GM12892 (cell line): ENCODE results near the gene RAPGEF1.
"Not testable (repeated sequence)": the region's sequence is repeated elsewhere in the genome, so short reads cannot be mapped to it uniquely, and the experiment has no call there.

Experiments
- DNase-seq: peaks from one replicate; pipeline ENCODE4 v3.0.0; 2011; ENCODE audit not compliant: insufficient read length
- FAIRE-seq: peaks from 2 replicates; lab custom pipeline; 2011; peaks lifted over from hg19 to GRCh38; lab: Jason Lieb, UNC
- POLR2A ChIP-seq: IDR thresholded peaks from 2 replicates; pipeline ENCODE4 v1.6.1; 2011; ENCODE audit warnings: low read depth, low read length, control low read depth
- POLR2AphosphoS5 ChIP-seq: IDR thresholded peaks from 2 replicates; pipeline ENCODE4 v1.6.1; 2011; ENCODE audit warnings: low read depth, low read length, control low read depth
- TAF1 ChIP-seq: IDR thresholded peaks from 2 replicates; pipeline ENCODE4 v1.6.1; 2011; ENCODE audit warnings: low read depth, mild to moderate bottlenecking, control low read depth, low read length, borderline replicate concordance

Gene RAPGEF1

DNA sequence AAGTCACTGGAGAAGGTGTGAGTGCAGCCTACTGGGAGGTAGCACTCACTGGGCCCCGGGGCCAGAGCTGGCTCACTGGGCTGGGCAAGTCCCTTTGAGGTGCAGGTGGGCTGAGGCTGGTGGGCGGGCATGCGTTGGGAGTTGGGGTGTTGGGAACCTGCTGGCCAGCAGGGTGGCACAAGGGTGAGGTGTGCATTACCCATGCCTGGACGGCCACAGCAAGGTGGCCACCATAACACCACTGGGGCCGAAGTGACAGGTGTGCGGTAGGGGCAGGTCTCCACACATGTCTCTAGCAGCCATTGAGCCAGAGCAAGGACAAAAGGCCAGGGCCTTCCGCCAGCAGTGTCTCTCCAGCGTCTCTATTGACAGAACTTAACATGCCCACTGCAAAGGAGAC lies 172.0 kb downstream of the RAPGEF1 start:
- TF ChIP-seq POLR2AphosphoS5 (peak; percentile 62; the same call in 1 of the 2 replicates), TAF1 (no peak), POLR2A (peak; percentile 19; the same call in 1 of the 2 replicates)
- FAIRE-seq (no peak), DNase-seq (peak; percentile 2)

- TF ChIP-seq POLR2A (no peak), POLR2AphosphoS5 (no peak), TAF1 (no peak)
These were observed 173.7 kb downstream of the RAPGEF1 start for GRCh38 chr9:131566158-131566557.

DNA sequence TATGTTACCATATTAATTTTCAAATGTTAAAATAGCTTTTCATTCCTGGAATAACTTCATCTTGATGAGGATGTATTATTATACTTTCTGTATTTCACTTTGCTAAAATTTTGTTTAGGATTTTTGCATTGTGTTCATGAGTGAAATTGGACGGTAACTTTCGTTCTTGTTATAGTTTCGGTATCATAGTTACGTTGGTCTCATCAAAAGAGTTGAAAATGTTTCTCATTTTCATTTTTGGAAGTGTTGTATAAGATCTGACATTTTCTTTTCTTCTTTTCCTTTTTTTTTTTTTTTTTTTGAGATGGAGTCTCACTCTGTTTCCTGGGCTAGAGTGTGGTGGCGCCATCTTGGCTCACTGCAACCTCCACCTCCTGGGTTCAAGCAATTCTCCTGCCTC lies 174.5 kb downstream of the RAPGEF1 start:
- FAIRE-seq (no peak), DNase-seq (no peak)
- no peak for TF ChIP-seq POLR2AphosphoS5
- TF ChIP-seq POLR2A, result no peak
- no peak for TF ChIP-seq TAF1

More at GRCh38 chr9:131566158-131566557, 173.7 kb downstream of the RAPGEF1 start:
- DNase-seq (no peak), FAIRE-seq (no peak)

GRCh38 chr9:131562032-131562959 lies 177.6 kb downstream of the RAPGEF1 start:
- FAIRE-seq (no peak), DNase-seq (no peak)
- TF ChIP-seq POLR2AphosphoS5 (no peak), POLR2A (no peak), TAF1 (no peak)

GRCh38 chr9:131559421-131560000 lies 180.4 kb downstream of the RAPGEF1 start:
- FAIRE-seq (no peak), DNase-seq (no peak)
- TF ChIP-seq POLR2AphosphoS5 (no peak), TAF1 (no peak), POLR2A (no peak)

DNA sequence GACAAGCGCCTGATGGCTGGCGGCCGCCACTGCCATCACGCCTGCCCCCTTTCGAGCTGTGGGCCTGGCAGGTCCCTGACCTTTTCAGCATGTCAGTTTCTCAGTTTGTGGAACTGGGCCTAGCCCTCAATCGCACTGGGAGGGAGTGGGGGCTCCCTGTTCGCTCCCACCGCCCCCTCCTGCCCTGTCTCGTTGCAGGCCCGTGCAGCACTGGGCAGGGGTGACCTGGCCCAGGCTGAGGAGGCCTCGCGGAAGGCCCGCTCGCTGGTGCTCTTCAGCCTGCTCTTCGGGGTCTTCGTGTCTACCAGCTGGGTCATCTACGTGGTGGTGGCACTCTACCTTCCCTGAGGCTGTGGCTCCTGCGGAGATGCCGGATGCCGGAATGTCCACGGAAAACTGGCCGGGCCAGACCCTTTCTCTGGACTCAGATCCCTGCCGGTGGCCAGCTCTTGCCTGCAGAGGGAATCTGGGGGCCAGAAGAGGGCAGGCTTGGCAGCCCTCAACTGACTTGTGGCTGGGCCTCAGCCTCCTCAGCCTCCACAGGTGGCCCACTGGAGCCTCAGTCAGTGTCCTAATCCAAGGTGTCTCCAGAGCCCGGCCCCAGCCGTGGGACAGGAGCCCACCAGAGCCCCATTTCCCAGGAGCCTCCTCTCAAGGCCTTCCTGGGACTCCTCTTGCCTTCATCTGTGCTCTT lies 181.9 kb downstream of the RAPGEF1 start:
- FAIRE-seq, result no peak
- no peak for DNase-seq
- no peak for TF ChIP-seq POLR2A
- no peak for TF ChIP-seq POLR2AphosphoS5
- TF ChIP-seq TAF1, result no peak

DNA sequence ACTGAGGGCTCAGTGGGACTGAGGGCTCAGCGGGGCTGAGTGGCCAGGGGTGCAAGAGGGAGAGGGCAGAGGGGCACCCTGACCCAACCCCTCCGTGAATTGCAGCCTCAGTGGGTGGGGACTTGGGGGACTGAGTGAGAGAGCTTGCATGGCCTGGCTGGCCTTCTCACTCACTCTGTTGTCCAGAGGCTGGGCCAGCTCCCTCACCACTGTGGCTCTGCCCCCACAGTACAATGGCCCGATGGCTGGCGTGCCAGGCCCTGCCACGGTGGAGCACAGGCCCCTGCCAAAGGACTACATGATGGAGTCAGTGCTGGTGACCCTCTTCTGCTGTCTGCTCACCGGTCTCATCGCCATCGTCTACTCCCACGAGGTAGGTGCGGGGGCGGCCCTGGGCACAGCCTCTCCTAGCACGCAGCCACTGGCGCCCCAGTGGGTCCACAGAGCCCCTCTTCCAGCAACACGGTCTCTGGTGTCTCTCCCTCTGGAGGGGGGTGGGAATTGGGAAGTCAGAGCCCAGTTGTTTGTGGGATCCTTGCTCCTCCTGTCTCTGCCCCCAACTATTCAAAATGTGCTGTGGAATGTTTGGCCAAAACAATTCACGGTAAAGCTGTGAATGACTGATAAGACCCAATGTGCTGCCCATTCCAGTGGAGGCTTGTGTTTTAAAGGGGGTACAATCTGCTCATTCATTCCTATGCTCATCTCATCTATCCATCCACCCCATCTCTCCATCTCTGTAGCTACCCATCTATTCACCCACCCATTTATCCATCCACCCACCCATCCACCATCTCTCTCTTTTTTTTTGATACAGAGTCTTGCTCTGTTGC lies 183.8 kb downstream of the RAPGEF1 start:
- DNase-seq (no peak), FAIRE-seq (no peak)
- TF ChIP-seq POLR2AphosphoS5, result no peak
- TF ChIP-seq TAF1, result no peak
- TF ChIP-seq POLR2A, result no peak

DNA sequence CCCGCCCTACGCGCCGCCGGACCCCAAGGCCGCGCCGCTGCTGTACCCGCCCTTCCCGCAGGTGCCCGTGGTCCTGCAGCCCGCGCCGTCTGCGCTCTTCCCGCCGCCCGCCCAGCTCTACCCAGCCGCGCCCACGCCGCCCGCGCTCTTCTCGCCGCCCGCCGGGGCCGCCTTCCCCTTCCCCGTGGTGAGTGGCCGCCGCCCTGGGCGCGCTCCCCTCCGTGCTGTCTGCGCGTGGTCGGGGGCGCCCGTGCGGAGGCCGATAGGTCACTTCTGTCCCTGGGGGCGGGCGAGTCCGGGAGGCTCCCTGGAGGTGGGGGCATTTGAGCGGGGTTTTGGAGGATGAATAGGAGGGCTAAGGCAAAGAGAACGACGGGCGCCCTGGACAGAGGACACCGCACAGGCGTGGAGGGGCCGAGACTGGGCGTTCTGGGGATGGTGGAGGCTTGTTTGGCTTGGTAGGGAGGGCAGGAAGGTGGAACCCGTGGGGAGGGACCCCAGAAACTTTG lies 185.0 kb downstream of the RAPGEF1 start:
- DNase-seq, result no peak
- TF ChIP-seq TAF1, result no peak
- no peak for TF ChIP-seq POLR2AphosphoS5
- TF ChIP-seq POLR2A, result no peak
- no peak for FAIRE-seq

GRCh38 chr9:131554087-131554842 lies 185.6 kb downstream of the RAPGEF1 start:
- FAIRE-seq (no peak), DNase-seq (no peak)
- TF ChIP-seq TAF1 (no peak), POLR2AphosphoS5 (no peak), POLR2A (no peak)

DNA sequence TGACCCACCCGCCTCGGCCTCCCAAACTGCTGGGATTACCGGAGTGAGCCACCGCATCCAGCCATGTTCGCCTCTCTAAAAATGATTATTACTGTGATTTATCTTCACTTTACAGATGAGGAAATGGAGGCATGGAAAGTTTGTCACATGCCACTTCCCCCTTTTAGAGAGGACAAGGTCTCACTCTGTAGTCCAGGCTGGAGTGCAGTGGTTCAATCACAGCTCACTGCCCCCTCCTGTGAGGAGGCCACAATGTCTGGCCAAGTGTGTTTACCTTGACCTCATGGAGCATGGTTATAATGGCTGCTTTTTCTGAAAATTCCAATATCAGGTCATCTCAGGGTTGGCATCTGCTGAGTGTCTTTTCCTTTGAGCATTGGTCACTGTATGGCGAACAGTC lies 187.8 kb downstream of the RAPGEF1 start:
- FAIRE-seq, result no peak
- no peak for DNase-seq
- TF ChIP-seq POLR2AphosphoS5 (no peak), TAF1 (no peak), POLR2A (no peak)

GRCh38 chr9:131550465-131550864 lies 189.4 kb downstream of the RAPGEF1 start:
- FAIRE-seq, DNase-seq: not testable (repeated sequence)

DNA sequence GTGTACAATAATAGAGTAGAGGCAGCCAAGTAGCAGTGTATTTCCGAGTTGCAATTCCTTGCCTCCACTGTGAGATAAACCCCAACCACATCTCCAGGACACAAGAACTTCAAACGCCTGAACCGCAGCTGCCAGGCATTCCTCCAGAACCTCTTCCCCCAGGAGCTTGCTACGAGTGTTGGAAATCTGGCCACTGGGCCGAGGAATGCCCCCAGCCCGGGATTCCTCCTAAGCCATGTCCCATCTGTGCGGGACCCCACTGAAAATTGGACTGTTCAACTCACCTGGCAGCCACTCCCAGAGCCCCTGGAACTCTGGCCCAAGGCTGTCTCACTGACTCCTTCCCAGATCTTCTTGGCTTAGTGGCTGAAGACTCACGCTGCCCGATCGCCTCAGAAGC lies 190.7 kb downstream of the RAPGEF1 start:
- not testable (repeated sequence) for DNase-seq, FAIRE-seq
